Right renal pelvis (tissue), 4 donors: ENCODE measurements around the gene DTHD1. TPM values are rescaled to one million over a fixed set of nuclear protein-coding genes. Genes with fewer than 3 reads are reported as not detected.

ENCODE experiments used
- DNase-seq, 4 donors: peaks; one replicate each; pipeline ENCODE4 v3.0.0-alpha.2; 2013; ENCODE audit warnings: low read depth in 4 of 4, low spot score in 3 of 4, missing footprints in 1 of 4
- polyA plus RNA-seq, 4 donors: library from polyadenylated mRNA; unstranded; fragments of 120-200 nt; gene quantifications; one replicate each; pipeline ENCODE4 v1.2.1, GENCODE V29; 2013; ENCODE audit not compliant: insufficient read length in 4 of 4

Gene DTHD1
- polyA plus RNA-seq, 4 donors: 0.04 TPM; not detected in 3

- DNase-seq: no peak
Observed at GRCh38 chr4:36269101-36269500, 12.3 kb upstream of the DTHD1 start.

- DNase-seq: no peak
Observed at GRCh38 chr4:36269533-36270173, 11.8 kb upstream of the DTHD1 start.

- no peak for DNase-seq
Observed at GRCh38 chr4:36273276-36273675, 8.1 kb upstream of the DTHD1 start.

- no peak for DNase-seq
Observed at GRCh38 chr4:36274158-36274557, 7.3 kb upstream of the DTHD1 start.

GRCh38 chr4:36277533-36277932, 3.9 kb upstream of the DTHD1 start:
- no peak for DNase-seq

GRCh38 chr4:36278789-36279188, 2.6 kb upstream of the DTHD1 start:
- DNase-seq: no peak

GRCh38 chr4:36280555-36280954, 861 bp upstream of the DTHD1 start:
- no peak for DNase-seq

- DNase-seq: no peak
Observed at GRCh38 chr4:36282503-36283030, 1.2 kb downstream of the DTHD1 start.

GRCh38 chr4:36283912-36284465, 2.6 kb downstream of the DTHD1 start:
- no peak for DNase-seq

- no peak for DNase-seq
Observed at GRCh38 chr4:36285784-36286480, 4.5 kb downstream of the DTHD1 start.

- no peak for DNase-seq
Observed at GRCh38 chr4:36286481-36286871, 5.1 kb downstream of the DTHD1 start.

- DNase-seq: no peak
Observed at GRCh38 chr4:36288731-36289426, 7.5 kb downstream of the DTHD1 start.

- no peak for DNase-seq
Observed at GRCh38 chr4:36290641-36291040, 9.2 kb downstream of the DTHD1 start.

- no peak for DNase-seq
Observed at GRCh38 chr4:36292556-36293188, 11.3 kb downstream of the DTHD1 start.

- no peak for DNase-seq
Observed at GRCh38 chr4:36301127-36301526, 19.7 kb downstream of the DTHD1 start.

GRCh38 chr4:36303426-36304137, 22.2 kb downstream of the DTHD1 start:
- no peak for DNase-seq

- no peak for DNase-seq
Observed at GRCh38 chr4:36304138-36304681, 22.8 kb downstream of the DTHD1 start.

GRCh38 chr4:36308150-36308549, 26.7 kb downstream of the DTHD1 start:
- no peak for DNase-seq

GRCh38 chr4:36310216-36310615, 28.8 kb downstream of the DTHD1 start:
- no peak for DNase-seq

GRCh38 chr4:36310793-36311192, 29.4 kb downstream of the DTHD1 start:
- DNase-seq: no peak
